Stimulated activated CD8-positive, alpha-beta memory T cell treated with anti-CD3 and anti-CD28 coated beads, Interleukin-15, amount 100 ng/mL, for 4 hours (primary cell): ENCODE measurements around the gene CDK5RAP2.
"Not testable (repeated sequence)": the region's sequence is repeated elsewhere in the genome, so short reads cannot be mapped to it uniquely, and the experiment has no call there.

Experiments
- DNase-seq, 2 donors: peaks; one replicate each; pipeline ENCODE4 v3.0.0-alpha.2; 2020; ENCODE audit warnings: low read depth in 2 of 2

Gene CDK5RAP2

DNA sequence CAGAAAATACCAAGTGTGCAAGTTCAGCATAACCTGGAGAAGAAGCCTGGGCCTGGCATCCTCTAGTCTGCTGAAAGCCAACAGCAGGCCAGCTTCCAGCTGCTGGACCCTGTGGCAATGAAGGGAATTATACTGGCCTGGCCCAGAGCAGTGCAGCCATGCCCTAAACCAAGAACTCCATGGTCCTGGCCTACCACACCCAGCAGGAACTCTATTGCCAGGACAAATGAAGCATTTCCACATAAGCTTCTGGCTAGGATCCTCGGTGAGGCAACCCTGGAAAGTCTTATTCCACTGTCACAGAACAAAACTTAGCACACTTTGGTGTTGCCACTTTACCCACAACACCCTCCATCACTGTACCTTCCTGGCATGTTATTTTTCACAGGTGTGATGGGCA lies 35.5 kb downstream of the CDK5RAP2 start:
- DNase-seq, result no peak

DNA sequence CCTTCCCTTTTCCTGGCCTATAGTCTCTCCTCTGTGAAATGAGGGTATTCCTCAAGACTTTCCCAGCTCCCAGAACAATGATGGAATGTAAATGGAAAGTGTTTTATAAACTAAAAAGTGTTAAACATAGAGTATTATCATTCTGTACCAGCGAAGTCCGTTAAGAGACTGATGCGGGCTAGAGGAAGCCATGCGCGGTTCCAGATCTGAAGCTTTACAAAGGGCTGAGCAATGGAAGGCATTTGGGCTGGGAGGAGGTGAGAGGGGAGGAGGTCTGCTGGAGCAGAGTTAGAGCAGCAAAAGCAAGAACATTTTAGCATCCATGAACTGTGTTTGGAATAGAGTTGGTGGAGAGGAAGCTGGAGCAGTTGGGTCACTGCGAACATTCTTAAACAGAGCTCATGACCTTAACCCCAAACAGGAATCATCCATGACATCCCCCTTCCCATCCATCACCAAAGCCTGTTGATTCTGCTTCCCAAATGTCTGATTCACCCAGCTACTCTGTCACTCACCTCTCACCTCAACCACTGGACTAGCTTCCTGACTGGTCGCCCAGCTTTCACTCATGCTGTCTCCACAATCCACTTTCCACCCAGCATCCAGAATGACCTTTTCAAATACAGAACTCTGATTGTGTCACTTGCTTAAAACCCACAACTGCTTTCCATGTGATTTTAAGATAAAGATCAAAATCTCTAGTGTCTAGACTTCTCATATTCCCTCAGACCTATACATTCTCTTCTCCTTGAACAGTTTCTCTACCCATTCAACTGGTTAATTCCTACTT lies 37.1 kb downstream of the CDK5RAP2 start:
- DNase-seq, result no peak

- DNase-seq, result no peak
Observed at GRCh38 chr9:120541921-120542320, 38.0 kb downstream of the CDK5RAP2 start.

DNA sequence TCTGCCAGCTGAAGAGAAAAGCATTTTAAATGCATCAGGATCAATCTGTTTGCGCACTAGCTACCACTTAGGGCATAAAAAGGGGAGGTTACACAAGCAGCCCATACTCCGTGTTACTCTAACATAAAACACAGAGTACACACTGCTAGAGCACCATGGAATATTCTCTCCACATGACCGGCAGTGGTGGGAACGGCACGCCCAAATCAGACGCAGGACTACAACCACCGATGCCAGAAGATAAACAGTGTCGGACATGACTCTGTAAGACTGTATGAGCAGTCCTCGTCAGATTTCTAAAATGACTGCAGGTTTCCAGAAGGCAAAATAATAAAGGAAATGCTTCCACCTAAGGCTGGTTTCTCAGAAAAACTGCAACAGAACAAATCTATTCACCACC lies 40.0 kb downstream of the CDK5RAP2 start:
- DNase-seq, result no peak

DNA sequence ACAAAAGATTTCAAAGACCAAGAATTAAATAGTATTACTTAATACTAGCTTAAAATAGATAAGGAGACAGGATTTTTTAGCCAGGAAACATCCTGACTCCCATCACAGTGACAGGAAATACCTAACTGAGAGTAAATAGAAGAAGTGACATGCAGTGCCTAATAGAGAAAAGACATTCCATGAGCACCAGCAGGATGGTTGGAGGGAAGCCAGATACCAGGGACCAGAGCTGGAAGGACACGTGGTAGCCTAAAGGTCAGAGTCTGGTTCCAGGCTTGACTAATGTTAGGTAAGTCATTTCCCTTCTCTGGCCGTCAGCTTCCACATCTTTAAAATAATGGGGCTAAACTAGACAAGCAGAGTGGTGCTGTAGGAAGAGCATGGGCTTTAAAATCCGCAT lies 41.6 kb downstream of the CDK5RAP2 start:
- DNase-seq, result no peak

DNA sequence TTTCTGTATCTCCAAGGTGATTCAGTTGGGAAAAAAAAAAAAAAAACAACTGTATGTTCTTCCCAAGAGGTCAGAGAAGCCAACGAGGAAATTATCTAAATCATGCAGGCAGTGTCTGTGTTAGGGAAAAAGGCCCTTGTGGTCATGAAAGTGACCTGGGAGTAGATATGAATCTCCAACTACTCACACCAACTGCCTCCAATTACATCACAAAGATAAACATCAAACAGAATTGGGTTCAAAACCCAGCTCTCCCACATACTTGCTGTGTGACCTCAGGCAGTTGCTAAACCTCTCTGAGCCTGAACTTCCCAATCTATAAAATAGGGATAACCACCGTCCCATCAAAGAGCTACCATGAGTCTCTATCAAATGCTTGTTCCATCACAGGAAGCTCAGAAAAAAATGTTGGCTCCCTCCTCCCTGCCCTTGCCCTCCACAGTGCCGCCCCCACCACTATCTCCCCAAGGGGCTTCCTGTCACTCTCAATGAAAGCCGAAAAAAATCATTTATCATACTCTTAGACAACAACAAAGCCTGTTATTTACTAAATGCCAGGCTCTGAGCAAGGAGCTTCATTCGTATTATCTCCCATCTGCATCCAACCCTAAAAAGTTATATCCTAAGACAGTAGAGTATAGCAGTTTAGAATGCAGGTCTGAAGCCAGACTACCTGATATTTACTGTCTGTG lies 42.9 kb downstream of the CDK5RAP2 start:
- no peak for DNase-seq

- DNase-seq, result no peak
Observed at GRCh38 chr9:120536094-120536493, 43.9 kb downstream of the CDK5RAP2 start.

GRCh38 chr9:120534266-120534665 lies 45.7 kb downstream of the CDK5RAP2 start:
- no peak for DNase-seq

DNA sequence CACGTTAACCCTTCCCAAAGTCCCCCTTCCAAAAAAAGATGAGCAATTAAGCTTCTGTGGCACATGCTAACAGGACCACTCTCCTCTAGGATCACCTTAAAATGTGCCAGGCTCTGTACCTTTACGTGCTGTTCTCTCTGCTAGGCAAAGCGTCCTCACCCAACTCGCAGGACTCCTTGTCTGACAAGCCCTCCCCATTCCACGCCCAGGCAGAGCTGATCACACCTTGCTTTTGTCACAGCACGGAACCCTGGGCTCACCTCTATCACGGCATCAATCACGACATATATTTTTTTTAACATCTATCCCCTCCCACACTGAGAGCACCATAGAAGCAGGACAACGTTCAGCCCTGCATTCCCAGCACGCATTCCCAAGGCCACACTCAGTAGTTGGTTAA lies 47.1 kb downstream of the CDK5RAP2 start:
- DNase-seq, result no peak

DNA sequence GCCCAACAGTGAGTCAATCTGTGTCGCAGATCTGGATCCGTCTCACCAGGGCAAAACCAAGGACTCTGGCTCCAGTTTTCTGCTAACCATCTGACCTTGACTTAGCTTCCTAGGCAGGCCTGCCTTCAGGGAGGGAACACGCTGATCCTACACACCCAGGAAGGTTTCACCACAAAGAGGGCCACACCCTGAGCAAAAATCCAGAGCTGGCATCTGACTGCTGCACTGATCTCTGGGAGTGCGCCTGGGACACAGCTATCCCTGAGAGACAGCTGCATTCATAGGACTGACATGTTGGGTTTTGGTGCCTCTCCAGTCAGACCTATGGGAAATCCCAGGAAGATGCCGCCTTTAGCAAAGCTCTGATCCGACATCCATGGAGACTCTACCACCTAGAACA lies 47.5 kb downstream of the CDK5RAP2 start:
- DNase-seq, result no peak

DNA sequence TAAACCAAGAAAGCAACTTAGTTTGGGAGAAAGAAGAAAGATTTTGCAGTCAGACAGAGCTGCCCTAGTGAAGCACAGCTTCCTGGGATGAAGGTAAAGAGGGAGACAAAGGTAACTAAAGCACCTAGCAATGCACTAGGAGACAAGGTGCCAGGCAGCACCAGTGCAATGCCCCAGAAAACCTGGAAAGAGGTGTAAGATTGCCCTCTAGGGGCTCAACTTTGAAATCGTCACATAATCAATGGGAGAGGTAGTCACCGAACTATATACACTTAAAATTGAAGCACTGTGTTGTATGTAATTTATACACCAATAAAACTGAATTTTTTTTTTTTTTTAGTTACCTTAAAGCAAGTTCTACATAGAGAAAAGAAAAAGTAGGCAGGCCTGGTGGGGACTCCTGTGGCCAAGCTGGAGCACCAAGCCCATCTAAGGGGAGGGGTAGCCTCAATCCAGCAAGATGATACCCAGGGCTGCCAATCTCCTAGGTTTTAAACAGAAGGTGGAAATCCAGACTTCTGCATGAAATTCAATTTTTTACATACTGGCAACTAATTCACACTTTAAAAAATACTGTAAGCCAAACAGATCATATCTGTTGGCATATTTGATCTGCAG lies 48.2 kb downstream of the CDK5RAP2 start:
- DNase-seq, result no peak

GRCh38 chr9:120530220-120530832 lies 49.6 kb downstream of the CDK5RAP2 start:
- DNase-seq, result not testable (repeated sequence)

DNA sequence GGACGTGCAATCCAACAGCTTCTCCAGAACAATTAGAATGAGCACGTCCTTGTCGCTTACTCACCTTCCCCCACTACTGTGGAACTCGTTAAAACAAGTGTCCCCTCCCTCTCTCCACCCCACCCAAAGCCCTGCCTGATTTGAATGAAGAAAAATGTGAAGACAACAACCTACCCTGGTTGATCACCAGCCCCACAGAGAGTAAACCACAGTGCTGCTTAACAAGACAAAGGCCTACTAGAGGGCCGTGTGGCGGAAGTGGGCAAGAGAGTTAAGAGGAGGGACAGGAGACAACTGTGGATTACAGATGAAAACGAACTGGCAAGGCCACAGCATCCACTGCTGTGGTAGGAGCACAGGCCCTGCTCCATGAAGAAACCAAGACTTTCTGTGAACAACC lies 51.1 kb downstream of the CDK5RAP2 start:
- DNase-seq, result no peak

GRCh38 chr9:120528327-120528726 lies 51.6 kb downstream of the CDK5RAP2 start:
- no peak for DNase-seq

DNA sequence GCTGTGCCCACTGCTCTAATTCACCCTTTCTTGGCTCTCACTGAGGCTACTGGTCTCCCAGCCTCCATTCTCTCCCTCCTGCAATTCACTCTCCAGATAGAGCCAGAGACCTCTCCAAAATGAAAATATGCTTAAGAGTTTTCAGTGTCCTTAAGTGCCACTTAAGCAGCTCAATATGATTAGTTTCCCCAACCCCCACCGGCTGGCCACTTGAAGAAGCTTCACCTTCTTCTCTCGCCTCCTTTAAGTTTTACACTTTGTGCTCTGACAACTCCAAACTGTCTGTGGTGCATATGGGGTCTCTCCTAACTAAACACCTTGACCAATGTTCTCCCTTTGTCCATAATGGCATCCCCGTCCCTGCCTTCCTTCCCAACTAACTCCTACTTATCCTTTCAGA lies 53.4 kb downstream of the CDK5RAP2 start:
- DNase-seq, result no peak

GRCh38 chr9:120524863-120525262 lies 55.1 kb downstream of the CDK5RAP2 start:
- DNase-seq, result no peak

DNA sequence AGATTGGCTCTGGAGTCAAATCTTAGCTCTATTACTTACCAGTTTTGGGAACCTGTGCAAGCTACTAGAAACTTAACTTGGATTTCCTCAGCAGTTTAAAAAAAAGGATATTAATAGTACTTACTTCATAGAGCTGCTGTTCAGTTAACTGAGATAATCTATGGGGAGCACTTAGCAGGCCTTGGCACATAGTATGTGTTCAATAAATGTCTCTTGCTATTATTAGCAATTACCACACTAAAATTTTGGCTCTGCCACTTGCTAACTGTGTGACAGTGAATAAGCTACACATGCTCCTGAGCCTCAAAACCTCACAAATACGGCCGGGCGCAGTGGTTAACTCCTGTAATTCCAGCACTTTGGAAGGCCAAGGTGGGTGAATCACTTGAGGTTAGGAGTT lies 55.9 kb downstream of the CDK5RAP2 start:
- no peak for DNase-seq

GRCh38 chr9:120522558-120522957 lies 57.4 kb downstream of the CDK5RAP2 start:
- DNase-seq, result no peak

DNA sequence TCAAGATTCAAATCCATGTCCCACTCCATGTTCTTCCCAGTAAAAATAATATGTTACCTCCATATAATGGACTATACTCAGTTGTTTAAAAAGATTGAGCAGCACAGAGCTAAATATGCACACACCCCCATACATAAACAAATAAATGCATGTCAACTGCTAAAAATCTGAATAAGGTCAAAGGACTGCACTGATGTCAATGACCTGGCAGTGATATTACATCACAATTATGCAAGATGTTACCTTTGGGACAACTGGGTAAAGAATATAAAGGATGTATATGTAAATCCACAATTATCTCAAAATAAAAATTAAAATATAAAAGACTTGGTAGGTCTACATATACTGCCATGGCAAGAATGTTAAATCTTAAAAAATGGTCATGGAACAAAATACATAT lies 57.9 kb downstream of the CDK5RAP2 start:
- no peak for DNase-seq

DNA sequence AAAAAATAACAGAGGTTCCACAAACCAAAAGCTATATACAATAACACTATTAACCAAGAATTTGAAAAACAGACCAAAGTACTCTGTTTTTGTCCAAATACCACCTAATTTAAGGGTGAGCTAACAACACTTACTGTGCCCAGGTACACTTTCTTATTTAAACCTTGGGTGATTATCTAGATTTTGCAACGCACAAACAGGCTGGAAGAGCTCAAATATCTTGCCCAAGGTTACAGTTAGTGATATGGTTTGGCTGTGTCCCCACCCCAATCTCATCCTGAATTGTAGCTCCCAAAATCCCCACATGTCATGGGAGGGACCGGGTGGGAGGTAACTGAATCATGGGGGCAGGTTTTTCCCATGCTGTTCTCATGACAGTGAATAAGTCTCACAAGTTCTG lies 58.9 kb downstream of the CDK5RAP2 start:
- DNase-seq, result no peak

GRCh38 chr9:120515996-120516395 lies 64.0 kb downstream of the CDK5RAP2 start:
- DNase-seq, result not testable (repeated sequence)

GRCh38 chr9:120515481-120515880 lies 64.5 kb downstream of the CDK5RAP2 start:
- DNase-seq, result not testable (repeated sequence)

DNA sequence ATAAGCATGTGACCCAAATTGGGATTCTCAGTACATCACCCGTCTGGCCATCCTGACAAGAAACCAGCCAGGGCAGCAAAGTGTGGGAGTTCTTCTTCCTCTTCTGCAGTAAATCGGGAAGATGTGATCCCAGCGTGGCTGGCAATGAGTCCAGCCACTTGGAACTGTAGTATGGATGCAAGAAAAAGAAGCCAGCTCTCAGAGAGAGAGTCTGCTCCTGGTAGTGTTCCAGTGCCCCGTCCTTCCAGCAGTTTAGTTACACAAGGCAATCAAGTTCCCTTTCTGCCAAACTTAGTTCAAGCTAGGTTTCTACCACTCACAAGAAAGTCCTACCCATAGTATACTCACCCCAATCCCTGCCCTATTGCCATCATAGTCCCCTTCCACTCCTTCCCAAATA lies 65.6 kb downstream of the CDK5RAP2 start:
- DNase-seq, result no peak
